ENCODE data around the gene TRMT44. TPM values are rescaled to one million over a fixed set of nuclear protein-coding genes. Genes with fewer than 3 reads are reported as not detected.
A peak's percentile ranks its signal among the peaks of the same experiment; 100 is the strongest.

Gene TRMT44
- total RNA-seq: 10 to 100 TPM; 14.2 to 29.1 (median 17.0) TPM
- 1 to 10 TPM; 2.1 to 7.0 (median 5.4) TPM for polyA plus RNA-seq

GRCh38 chr4:8440492-8441311, at the start of gene TRMT44, which contains the start of gene ACOX3:
TSS of gene TRMT44 (plus strand) at chr4:8440777. CDS start at chr4:8440823, 46 bp downstream.
TSS of gene ACOX3 (minus strand) at chr4:8440723. CDS start at chr4:8416521, 24,202 bp downstream.
- 0% methylated on average over 60 of the region's 60 CpGs for whole genome bisulfite sequencing, 2 donors
- H3K36me3 ChIP-seq: peaks cover 0 to 3% (median under 1%) of the 10 kb centered on the region in 4 donors
- intact Hi-C loops (cut with DNase I): loop anchor here (1.0 kb wide), 1 partner anchor 12 kb away; no protein-coding TSS in a partner anchor

GRCh38 chr4:8391071-8391470, 49.5 kb upstream of the TRMT44 start:
- Histone ChIP-seq H3K4me3 (no peak overlapping the region), H3K27ac (peak overlapping the region; percentile 75 to 82 (median 78)), H3K9me3 (no peaks in the 10 kb centered on the region), H3K4me1 (peaks cover 0 to 46% (median 41%) of the 10 kb centered on the region in 4 donors), H3K36me3 (peaks cover 24 to 49% (median 33%) of the 10 kb centered on the region in 4 donors), H3K27me3 (no peaks in the 10 kb centered on the region)
- 87 to 91% methylated on average over 7 of the region's 7 CpGs for WGBS, 2 donors
- no peak for TF ChIP-seq POLR2AphosphoS5 (IDR thresholded peaks at IDR 0.05)
- intact Hi-C loops (cut with DNase I): loop anchor here (1.0 kb wide), 1 partner anchor 116 kb away; no protein-coding TSS in a partner anchor
- DNase-seq: no peak

More at GRCh38 chr4:8440492-8441311, at the start of gene TRMT44, which contains the start of gene ACOX3:
- peak within 1 kb of the TSS; percentile 90 to 93 (median 92) for H3K27ac ChIP-seq
- H3K9me3 ChIP-seq: no peaks in the 10 kb centered on the region
- H3K4me3 ChIP-seq: peak within 1 kb of the TSS; percentile 89 to 99 (median 96)
- peak in 3 of 4 donors; percentile 3 to 77 (median 7) for TF ChIP-seq EP300 (IDR thresholded peaks at IDR 0.05)
- no peak for TF ChIP-seq CTCF (IDR thresholded peaks at IDR 0.05)
- TF ChIP-seq POLR2AphosphoS5 (IDR thresholded peaks at IDR 0.05): peak; percentile 85 to 94 (median 91)
- TF ChIP-seq POLR2A (IDR thresholded peaks at IDR 0.05): peak; percentile 38 to 72
- H3K4me1 ChIP-seq: peaks cover 0 to 73% (median 54%) of the 10 kb centered on the region in 4 donors
- DNase-seq: peak; percentile 95
- no peaks in the 10 kb centered on the region for H3K27me3 ChIP-seq

- Histone ChIP-seq H3K36me3 (peaks cover 21 to 48% (median 34%) of the 10 kb centered on the region in 4 donors), H3K27ac (peak overlapping the region; percentile 75 to 82 (median 78)), H3K9me3 (no peaks in the 10 kb centered on the region), H3K4me3 (no peak overlapping the region), H3K27me3 (no peaks in the 10 kb centered on the region), H3K4me1 (peaks cover 0 to 46% (median 41%) of the 10 kb centered on the region in 4 donors)
- 62 to 72% methylated on average over 9 of the region's 9 CpGs for WGBS, 2 donors
- TF ChIP-seq POLR2AphosphoS5 (IDR thresholded peaks at IDR 0.05): peak; percentile 62 to 91 (median 88)
- no peak for TF ChIP-seq POLR2A (IDR thresholded peaks at IDR 0.05)
- TF ChIP-seq EP300 (IDR thresholded peaks at IDR 0.05): peak in 2 of 4 donors; percentile 45 to 85
- no peak for TF ChIP-seq CTCF (IDR thresholded peaks at IDR 0.05)
- intact Hi-C loops (cut with DNase I): loop anchor here (1.0 to 2.0 kb wide), 2 partner anchors 71 to 117 kb away; no protein-coding TSS in a partner anchor
- peak; percentile 91 for DNase-seq
Measured at GRCh38 chr4:8391972-8392371, 48.6 kb upstream of the TRMT44 start.

- no peaks in the 10 kb centered on the region for H3K9me3 ChIP-seq
- WGBS, 2 donors: 75 to 88% methylated on average over 15 of the region's 15 CpGs
- intact Hi-C loops (cut with DNase I): loop anchor here (2.0 kb wide), 1 partner anchor 72 kb away; no protein-coding TSS in a partner anchor
- H3K27ac ChIP-seq: peak overlapping the region; percentile 75 to 82 (median 78)
- no peaks in the 10 kb centered on the region for H3K27me3 ChIP-seq
- DNase-seq: no peak
- no peak overlapping the region for H3K4me3 ChIP-seq
- H3K36me3 ChIP-seq: peaks cover 16 to 48% (median 30%) of the 10 kb centered on the region in 4 donors
- no peak for TF ChIP-seq CTCF (IDR thresholded peaks at IDR 0.05)
- TF ChIP-seq POLR2AphosphoS5 (IDR thresholded peaks at IDR 0.05): peak in 1 of 4 donors; percentile 23
- peaks cover 0 to 46% (median 41%) of the 10 kb centered on the region in 4 donors for H3K4me1 ChIP-seq
Measured at GRCh38 chr4:8392591-8393190, 47.9 kb upstream of the TRMT44 start.
